ENCODE data around the gene ZBTB14. TPM values are rescaled to one million over a fixed set of nuclear protein-coding genes. Genes with fewer than 3 reads are reported as not detected.

Gene ZBTB14
- total RNA-seq, 2 donors from 2014 or later, result 14.7 to 15.9 TPM

GRCh38 chr18:5251117-5251516 is 44.4 kb downstream of the ZBTB14 start:
- H3K27me3 Mint-ChIP-seq (ENCODE audit: insufficient read depth), result peaks cover 7% of the 10 kb centered on the region
- Histone ChIP-seq H3K4me3 (ENCODE audit: low read length) (no peak overlapping the region), H3K36me3 (ENCODE audit: control insufficient read depth, insufficient read depth, low read length) (no peaks in the 10 kb centered on the region), H3K9ac (ENCODE audit: extremely low read depth, low read length, poor library complexity, severe bottlenecking) (no peak overlapping the region), H3K27ac (ENCODE audit: low read depth, low read length) (no peak overlapping the region), H3K27me3 (ENCODE audit: control insufficient read depth, insufficient read depth, low read length, poor library complexity, severe bottlenecking) (no peaks in the 10 kb centered on the region), H3K9me3 (ENCODE audit: control insufficient read depth, low read length) (no peaks in the 10 kb centered on the region), H3K4me1 (ENCODE audit: control insufficient read depth, insufficient read depth, low read length) (no peaks in the 10 kb centered on the region)
- peaks cover 16% of the 10 kb centered on the region for H3K4me1 Mint-ChIP-seq
- H3K9me3 Mint-ChIP-seq, result no peaks in the 10 kb centered on the region
- H3K27ac Mint-ChIP-seq, result no peak overlapping the region
- DNase-seq, result no peak
- H3K4me3 Mint-ChIP-seq, result no peak overlapping the region
- no peak for TF ChIP-seq CTCF (conservative IDR thresholded peaks at IDR 0.05)
- H3K36me3 Mint-ChIP-seq (ENCODE audit: low read depth), result no peaks in the 10 kb centered on the region
- WGBS, 2 experiments (ENCODE audit: insufficient coverage in 1 of 2, insufficient read length in 1 of 2), result 91 to 93% methylated on average over 5 to 6 of the region's 6 CpGs

- H3K27me3 Mint-ChIP-seq (ENCODE audit: insufficient read depth), result peaks cover 7% of the 10 kb centered on the region
- H3K27ac ChIP-seq (ENCODE audit: low read depth, low read length), result no peak overlapping the region
- TF ChIP-seq CTCF (conservative IDR thresholded peaks at IDR 0.05), result no peak
These were observed 44.9 kb downstream of the ZBTB14 start for GRCh38 chr18:5250603-5251002.

GRCh38 chr18:5244941-5245340 is 50.6 kb downstream of the ZBTB14 start:
- H3K36me3 Mint-ChIP-seq (ENCODE audit: low read depth), result peaks cover 23% of the 10 kb centered on the region
- Histone ChIP-seq H3K27me3 (ENCODE audit: control insufficient read depth, insufficient read depth, low read length, poor library complexity, severe bottlenecking) (no peaks in the 10 kb centered on the region), H3K9me3 (ENCODE audit: control insufficient read depth, low read length) (no peaks in the 10 kb centered on the region), H3K9ac (ENCODE audit: extremely low read depth, low read length, poor library complexity, severe bottlenecking) (no peak overlapping the region), H3K27ac (ENCODE audit: low read depth, low read length) (no peak overlapping the region), H3K4me1 (ENCODE audit: control insufficient read depth, insufficient read depth, low read length) (no peaks in the 10 kb centered on the region), H3K4me3 (ENCODE audit: low read length) (no peak overlapping the region), H3K36me3 (ENCODE audit: control insufficient read depth, insufficient read depth, low read length) (peaks cover 5% of the 10 kb centered on the region)
- H3K4me3 Mint-ChIP-seq, result no peak overlapping the region
- peaks cover 20% of the 10 kb centered on the region for H3K4me1 Mint-ChIP-seq
- H3K27ac Mint-ChIP-seq, result no peak overlapping the region
- no peak for DNase-seq
- H3K27me3 Mint-ChIP-seq (ENCODE audit: insufficient read depth), result peaks cover 4% of the 10 kb centered on the region
- no peak for TF ChIP-seq CTCF (conservative IDR thresholded peaks at IDR 0.05)
- no peaks in the 10 kb centered on the region for H3K9me3 Mint-ChIP-seq

More at GRCh38 chr18:5250603-5251002, 44.9 kb downstream of the ZBTB14 start:
- H3K27me3 ChIP-seq (ENCODE audit: control insufficient read depth, insufficient read depth, low read length, poor library complexity, severe bottlenecking), result no peaks in the 10 kb centered on the region
- H3K4me1 ChIP-seq (ENCODE audit: control insufficient read depth, insufficient read depth, low read length), result no peaks in the 10 kb centered on the region
- no peak overlapping the region for H3K4me3 ChIP-seq (ENCODE audit: low read length)
- H3K4me3 Mint-ChIP-seq, result no peak overlapping the region
- no peaks in the 10 kb centered on the region for H3K9me3 Mint-ChIP-seq
- no peak overlapping the region for H3K9ac ChIP-seq (ENCODE audit: extremely low read depth, low read length, poor library complexity, severe bottlenecking)
- H3K36me3 ChIP-seq (ENCODE audit: control insufficient read depth, insufficient read depth, low read length), result no peaks in the 10 kb centered on the region
- no peak for DNase-seq
- H3K36me3 Mint-ChIP-seq (ENCODE audit: low read depth), result no peaks in the 10 kb centered on the region
- H3K4me1 Mint-ChIP-seq, result peaks cover 16% of the 10 kb centered on the region
- H3K27ac Mint-ChIP-seq, result no peak overlapping the region
- no peaks in the 10 kb centered on the region for H3K9me3 ChIP-seq (ENCODE audit: control insufficient read depth, low read length)
